Measurements from ENCODE around the gene HS3ST4. TPM values are rescaled to one million over a fixed set of nuclear protein-coding genes. Genes with fewer than 3 reads are reported as not detected.

The HS3ST4 gene
- total and polyA plus RNA-seq, 2 donors (not counting 1 experiment from before 2014, with no cell fraction given) = not detected

DNA sequence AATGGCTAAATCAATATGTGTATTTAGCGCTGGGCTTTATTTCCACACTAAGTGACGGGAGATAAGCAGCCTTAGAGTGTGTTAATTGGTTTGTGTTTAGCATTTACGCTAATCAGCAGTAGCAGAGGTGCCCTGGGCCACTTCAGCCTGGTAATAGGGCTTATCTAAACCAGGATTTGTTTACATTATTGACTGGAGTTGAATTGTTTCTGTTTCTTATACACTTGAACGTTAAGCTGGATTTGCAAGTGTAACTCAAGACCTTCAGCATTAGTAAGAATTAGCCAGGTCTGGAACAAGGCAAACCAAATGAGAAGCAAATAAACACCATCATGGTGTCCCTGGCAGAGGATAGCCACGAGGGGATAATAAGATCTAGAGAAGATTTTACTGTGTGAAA, 313.6 kb downstream of the HS3ST4 start:
- H3K9me3 ChIP-seq (ENCODE audit: control insufficient read depth, insufficient read depth, low read depth, low read length) = no peaks in the 10 kb centered on the region
- no peaks in the 10 kb centered on the region for H3K27me3 ChIP-seq (ENCODE audit: control insufficient read depth, insufficient read depth, low read length)
- no peak overlapping the region for H3K27ac ChIP-seq (ENCODE audit: insufficient read depth, low read length)
- no peak overlapping the region for H3K4me2 ChIP-seq (ENCODE audit: extremely low read depth, insufficient read depth, low read length)
- no peak overlapping the region for H2AFZ ChIP-seq (ENCODE audit: low read length)
- no peak for DNase-seq (ENCODE audit: low read depth in 2 of 2)
- no peak overlapping the region for H3K4me3 ChIP-seq (replicated peaks in 1 of 4; ENCODE audit: control extremely low read depth in 1 of 4, insufficient read depth in 1 of 4, low read depth in 3 of 4, low read length in 4 of 4)
- no peaks in the 10 kb centered on the region for H3K4me1 ChIP-seq (ENCODE audit: control insufficient read depth, extremely low read depth, insufficient read depth, low read length)
- no peak overlapping the region for H3K9ac ChIP-seq (ENCODE audit: insufficient read depth, low read length)
- no peaks in the 10 kb centered on the region for H3K36me3 ChIP-seq (ENCODE audit: control insufficient read depth, insufficient read depth, low read length)
- H4K20me1 ChIP-seq (ENCODE audit: control insufficient read depth, extremely low read depth, insufficient read depth, low read length) = no peaks in the 10 kb centered on the region
- no peaks in the 10 kb centered on the region for H3K79me2 ChIP-seq (ENCODE audit: control insufficient read depth, insufficient read depth, low read length)
- TF ChIP-seq EZH2 (IDR thresholded peaks at IDR 0.05; ENCODE audit: low read length, missing control alignments) = no peak
- TF ChIP-seq, protein P1, sequence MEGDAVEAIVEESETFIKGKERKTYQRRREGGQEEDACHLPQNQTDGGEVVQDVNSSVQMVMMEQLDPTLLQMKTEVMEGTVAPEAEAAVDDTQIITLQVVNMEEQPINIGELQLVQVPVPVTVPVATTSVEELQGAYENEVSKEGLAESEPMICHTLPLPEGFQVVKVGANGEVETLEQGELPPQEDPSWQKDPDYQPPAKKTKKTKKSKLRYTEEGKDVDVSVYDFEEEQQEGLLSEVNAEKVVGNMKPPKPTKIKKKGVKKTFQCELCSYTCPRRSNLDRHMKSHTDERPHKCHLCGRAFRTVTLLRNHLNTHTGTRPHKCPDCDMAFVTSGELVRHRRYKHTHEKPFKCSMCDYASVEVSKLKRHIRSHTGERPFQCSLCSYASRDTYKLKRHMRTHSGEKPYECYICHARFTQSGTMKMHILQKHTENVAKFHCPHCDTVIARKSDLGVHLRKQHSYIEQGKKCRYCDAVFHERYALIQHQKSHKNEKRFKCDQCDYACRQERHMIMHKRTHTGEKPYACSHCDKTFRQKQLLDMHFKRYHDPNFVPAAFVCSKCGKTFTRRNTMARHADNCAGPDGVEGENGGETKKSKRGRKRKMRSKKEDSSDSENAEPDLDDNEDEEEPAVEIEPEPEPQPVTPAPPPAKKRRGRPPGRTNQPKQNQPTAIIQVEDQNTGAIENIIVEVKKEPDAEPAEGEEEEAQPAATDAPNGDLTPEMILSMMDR (conservative IDR thresholded peaks at IDR 0.05 in 1 of 2, IDR thresholded peaks at IDR 0.05 in 1 of 2; ENCODE audit: low read depth in 1 of 2, low read length in 2 of 2) = no peak

DNA sequence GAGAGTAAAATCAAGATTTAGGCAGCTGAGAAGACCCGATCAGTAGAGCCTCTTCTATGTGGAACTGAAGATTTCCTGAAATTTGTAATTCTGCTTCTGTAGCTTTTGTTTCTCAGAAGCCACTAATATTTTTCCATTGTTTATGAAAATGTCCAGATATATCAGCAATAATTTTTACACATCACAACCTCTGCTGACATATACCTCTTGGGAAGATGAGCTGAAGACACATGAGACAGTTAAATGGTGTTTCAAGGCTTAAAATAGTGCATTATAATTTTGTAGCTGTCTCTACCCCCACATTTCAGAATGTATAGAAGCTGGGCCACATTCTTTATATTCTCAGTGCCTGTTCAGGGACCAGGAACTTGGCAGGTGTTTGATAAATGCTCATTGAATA, 320.6 kb downstream of the HS3ST4 start:
- no peak for DNase-seq (ENCODE audit: low read depth in 2 of 2)
- TF ChIP-seq EZH2 (IDR thresholded peaks at IDR 0.05; ENCODE audit: low read length, missing control alignments) = no peak
- TF ChIP-seq, protein P1 (conservative IDR thresholded peaks at IDR 0.05 in 1 of 2, IDR thresholded peaks at IDR 0.05 in 1 of 2; ENCODE audit: low read depth in 1 of 2, low read length in 2 of 2) = no peak
- no peaks in the 10 kb centered on the region for H3K4me1 ChIP-seq (ENCODE audit: control insufficient read depth, extremely low read depth, insufficient read depth, low read length)
- H3K79me2 ChIP-seq (ENCODE audit: control insufficient read depth, insufficient read depth, low read length) = no peaks in the 10 kb centered on the region
- no peaks in the 10 kb centered on the region for H4K20me1 ChIP-seq (ENCODE audit: control insufficient read depth, extremely low read depth, insufficient read depth, low read length)
- no peak overlapping the region for H3K4me2 ChIP-seq (ENCODE audit: extremely low read depth, insufficient read depth, low read length)
- H3K27ac ChIP-seq (ENCODE audit: insufficient read depth, low read length) = no peak overlapping the region
- no peaks in the 10 kb centered on the region for H3K9me3 ChIP-seq (ENCODE audit: control insufficient read depth, insufficient read depth, low read depth, low read length)
- H3K9ac ChIP-seq (ENCODE audit: insufficient read depth, low read length) = no peak overlapping the region
- H3K36me3 ChIP-seq (ENCODE audit: control insufficient read depth, insufficient read depth, low read length) = no peaks in the 10 kb centered on the region
- H3K27me3 ChIP-seq (ENCODE audit: control insufficient read depth, insufficient read depth, low read length) = no peaks in the 10 kb centered on the region
- no peak overlapping the region for H2AFZ ChIP-seq (ENCODE audit: low read length)
- H3K4me3 ChIP-seq (replicated peaks in 1 of 4; ENCODE audit: control extremely low read depth in 1 of 4, insufficient read depth in 1 of 4, low read depth in 3 of 4, low read length in 4 of 4) = no peak overlapping the region

DNA sequence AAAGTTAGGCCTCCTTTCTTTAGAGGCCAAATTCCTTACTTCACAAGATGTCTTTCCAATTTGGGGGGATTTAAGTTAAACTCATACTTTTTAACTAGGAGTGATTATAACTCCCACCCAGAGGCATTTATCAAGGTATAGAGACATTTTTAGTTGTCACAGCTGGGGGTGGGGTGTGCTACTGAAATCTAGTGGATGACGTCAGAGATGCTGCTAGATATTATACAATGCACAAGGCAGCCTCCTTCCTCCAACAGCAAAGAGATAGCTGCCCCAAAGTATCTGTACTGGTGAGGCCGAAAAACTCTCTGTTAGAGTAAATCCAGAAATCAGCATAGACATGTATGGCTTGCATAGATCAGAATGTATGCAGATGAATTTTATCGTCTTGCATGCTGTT, 324.0 kb downstream of the HS3ST4 start:
- H2AFZ ChIP-seq (ENCODE audit: low read length) = no peak overlapping the region
- H3K79me2 ChIP-seq (ENCODE audit: control insufficient read depth, insufficient read depth, low read length) = no peaks in the 10 kb centered on the region
- no peak for TF ChIP-seq EZH2 (IDR thresholded peaks at IDR 0.05; ENCODE audit: low read length, missing control alignments)
- TF ChIP-seq, protein P1 (conservative IDR thresholded peaks at IDR 0.05 in 1 of 2, IDR thresholded peaks at IDR 0.05 in 1 of 2; ENCODE audit: low read depth in 1 of 2, low read length in 2 of 2) = no peak
- no peak overlapping the region for H3K4me3 ChIP-seq (replicated peaks in 1 of 4; ENCODE audit: control extremely low read depth in 1 of 4, insufficient read depth in 1 of 4, low read depth in 3 of 4, low read length in 4 of 4)
- no peaks in the 10 kb centered on the region for H3K27me3 ChIP-seq (ENCODE audit: control insufficient read depth, insufficient read depth, low read length)
- no peaks in the 10 kb centered on the region for H4K20me1 ChIP-seq (ENCODE audit: control insufficient read depth, extremely low read depth, insufficient read depth, low read length)
- no peaks in the 10 kb centered on the region for H3K36me3 ChIP-seq (ENCODE audit: control insufficient read depth, insufficient read depth, low read length)
- H3K4me2 ChIP-seq (ENCODE audit: extremely low read depth, insufficient read depth, low read length) = no peak overlapping the region
- H3K9ac ChIP-seq (ENCODE audit: insufficient read depth, low read length) = no peak overlapping the region
- DNase-seq (ENCODE audit: low read depth in 2 of 2) = no peak
- H3K4me1 ChIP-seq (ENCODE audit: control insufficient read depth, extremely low read depth, insufficient read depth, low read length) = no peaks in the 10 kb centered on the region
- no peaks in the 10 kb centered on the region for H3K9me3 ChIP-seq (ENCODE audit: control insufficient read depth, insufficient read depth, low read depth, low read length)
- no peak overlapping the region for H3K27ac ChIP-seq (ENCODE audit: insufficient read depth, low read length)
